ENCODE data around the gene KANSL1. TPM values are rescaled to one million over a fixed set of nuclear protein-coding genes. Genes with fewer than 3 reads are reported as not detected.

KANSL1 gene
- polyA plus RNA-seq, 3 donors: 3.1 to 31.9 (median 4.6) TPM

- no peak overlapping the region for H3K4me3 ChIP-seq (replicated peaks in 1 of 3; ENCODE audit: low read depth in 2 of 3, low read length in 3 of 3)
- intact Hi-C loops (cut with micrococcal nuclease): no loop called here
- no peak for TF ChIP-seq CTCF (IDR thresholded peaks at IDR 0.05)
- DNase-seq: no peak
- Mint-ChIP-seq H3K36me3 (peaks cover 8 to 15% of the 10 kb centered on the region in 2 donors), H3K27ac (peak overlapping the region in 2 of 7 donors; percentile 16 to 68), H3K4me3 (no peak overlapping the region), H3K9me3 (no peaks in the 10 kb centered on the region), H3K27me3 (ENCODE audit: low read depth in 3 of 3) (no peaks in the 10 kb centered on the region), H3K4me1 (peaks cover 61% of the 10 kb centered on the region)
- H3K27me3 ChIP-seq (ENCODE audit: control insufficient read depth in 2 of 2, insufficient read depth in 2 of 2, low read length in 2 of 2): no peaks in the 10 kb centered on the region
- H3K9ac ChIP-seq (ENCODE audit: insufficient read depth, low read length, poor library complexity, severe bottlenecking): no peak overlapping the region
- peaks cover 14 to 41% of the 10 kb centered on the region in 2 donors for H3K4me1 ChIP-seq (ENCODE audit: control insufficient read depth in 1 of 2, insufficient read depth in 2 of 2, low read length in 2 of 2)
- peaks cover 0 to 6% of the 10 kb centered on the region in 2 donors for H3K36me3 ChIP-seq (replicated peaks in 1 of 2; ENCODE audit: control insufficient read depth in 1 of 2, insufficient read depth in 2 of 2, low read length in 2 of 2)
- H3K4me2 ChIP-seq (replicated peaks; ENCODE audit: extremely low read depth, low read length, poor library complexity, severe bottlenecking): no peak overlapping the region
- no CpG with 5 or more reads among the region's 3 CpGs for WGBS (ENCODE audit: insufficient coverage)
- H4K20me1 ChIP-seq (ENCODE audit: insufficient read depth, low read length): peaks cover 100% of the 10 kb centered on the region
- H3K27ac ChIP-seq (ENCODE audit: low read depth in 1 of 2, low read length in 2 of 2): peak overlapping the region in 1 of 2 donors; percentile 27
- no peaks in the 10 kb centered on the region for H3K9me3 ChIP-seq (replicated peaks in 1 of 2; ENCODE audit: control insufficient read depth in 1 of 2, insufficient read depth in 1 of 2, low read length in 2 of 2)
- H2AFZ ChIP-seq (ENCODE audit: insufficient read depth, low read depth, low read length, poor library complexity, severe bottlenecking): no peak overlapping the region
- peaks cover 100% of the 10 kb centered on the region for H3K79me2 ChIP-seq (ENCODE audit: insufficient read depth, low read length)
Measured at GRCh38 chr17:46135879-46136563, 57.2 kb downstream of the KANSL1 start.

- Mint-ChIP-seq H3K4me3 (no peak overlapping the region), H3K27ac (peak overlapping the region in 2 of 7 donors; percentile 55), H3K36me3 (peaks cover 8 to 15% of the 10 kb centered on the region in 2 donors), H3K4me1 (peaks cover 59% of the 10 kb centered on the region), H3K27me3 (ENCODE audit: low read depth in 3 of 3) (no peaks in the 10 kb centered on the region), H3K9me3 (no peaks in the 10 kb centered on the region)
- intact Hi-C loops (cut with micrococcal nuclease): no loop called here
- TF ChIP-seq CTCF (IDR thresholded peaks at IDR 0.05): no peak
- Histone ChIP-seq H4K20me1 (ENCODE audit: insufficient read depth, low read length) (peaks cover 100% of the 10 kb centered on the region), H3K36me3 (replicated peaks in 1 of 2; ENCODE audit: control insufficient read depth in 1 of 2, insufficient read depth in 2 of 2, low read length in 2 of 2) (peaks cover 0 to 6% of the 10 kb centered on the region in 2 donors), H3K9me3 (replicated peaks in 1 of 2; ENCODE audit: control insufficient read depth in 1 of 2, insufficient read depth in 1 of 2, low read length in 2 of 2) (no peaks in the 10 kb centered on the region), H3K4me3 (replicated peaks in 1 of 3; ENCODE audit: low read depth in 2 of 3, low read length in 3 of 3) (no peak overlapping the region), H3K79me2 (ENCODE audit: insufficient read depth, low read length) (peaks cover 100% of the 10 kb centered on the region), H3K27ac (ENCODE audit: low read depth in 1 of 2, low read length in 2 of 2) (peak overlapping the region in 1 of 2 donors; percentile 19), H3K4me1 (ENCODE audit: control insufficient read depth in 1 of 2, insufficient read depth in 2 of 2, low read length in 2 of 2) (peaks cover 10 to 33% of the 10 kb centered on the region in 2 donors), H3K4me2 (replicated peaks; ENCODE audit: extremely low read depth, low read length, poor library complexity, severe bottlenecking) (no peak overlapping the region), H2AFZ (ENCODE audit: insufficient read depth, low read depth, low read length, poor library complexity, severe bottlenecking) (no peak overlapping the region), H3K9ac (ENCODE audit: insufficient read depth, low read length, poor library complexity, severe bottlenecking) (no peak overlapping the region), H3K27me3 (ENCODE audit: control insufficient read depth in 2 of 2, insufficient read depth in 2 of 2, low read length in 2 of 2) (no peaks in the 10 kb centered on the region)
- no peak for DNase-seq
- 73% methylated on average over 2 of the region's 4 CpGs for WGBS (ENCODE audit: insufficient coverage)
Measured at GRCh38 chr17:46135126-46135812, 58.0 kb downstream of the KANSL1 start.

Data from CD14-positive monocyte (primary cell).